Stimulated activated CD4-positive, alpha-beta T cell treated with anti-CD3 and anti-CD28 coated beads, Interleukin-1b, Interleukin-23, amount 100 ng/mL, for 1 hour (primary cell): ENCODE data around the gene TOP2A.

Source experiments
- DNase-seq, 2 donors: peaks; one replicate each; pipeline ENCODE4 v3.0.0-alpha.2; 2020; ENCODE audit warnings: low read depth in 2 of 2

Gene TOP2A

GRCh38 chr17:40345994-40346764, 71.5 kb downstream of the TOP2A start:
- DNase-seq = no peak

- no peak for DNase-seq
These were observed 72.3 kb downstream of the TOP2A start for GRCh38 chr17:40345161-40345993.

- no peak for DNase-seq
These were observed 73.1 kb downstream of the TOP2A start for GRCh38 chr17:40344421-40345160.

- no peak for DNase-seq
These were observed 74.2 kb downstream of the TOP2A start for GRCh38 chr17:40343219-40344119.

GRCh38 chr17:40342504-40343218, 75.0 kb downstream of the TOP2A start:
- no peak for DNase-seq

GRCh38 chr17:40341808-40342503, 75.7 kb downstream of the TOP2A start:
- no peak for DNase-seq

- DNase-seq = peak; percentile 49 to 69
These were observed 76.6 kb downstream of the TOP2A start for GRCh38 chr17:40340880-40341807.

GRCh38 chr17:40340327-40340726, 77.4 kb downstream of the TOP2A start:
- no peak for DNase-seq

GRCh38 chr17:40338941-40339649, 78.6 kb downstream of the TOP2A start:
- no peak for DNase-seq
